H9 (cell line): ENCODE results near the gene CTNNA1. TPM values are rescaled to one million over a fixed set of nuclear protein-coding genes. Genes with fewer than 3 reads are reported as not detected.

Experiments used
- DNase-seq: peaks from one replicate; pipeline ENCODE4 v3.0.0-alpha.2; 2017
- H2AFZ ChIP-seq: one replicate; pipeline ENCODE4 v1.6.1; 2013; ENCODE audit warnings: mild to moderate bottlenecking, low read length, control low read depth, moderate library complexity
- H2AK5ac ChIP-seq: 2 replicates; pipeline ENCODE4 v1.6.1; 2013; ENCODE audit warnings: low read length, control low read depth, mixed read lengths; ENCODE audit not compliant: insufficient read length
- H2BK120ac ChIP-seq: one replicate; pipeline ENCODE4 v1.6.1; 2013; ENCODE audit warnings: low read depth, mild to moderate bottlenecking, low read length, control low read depth, inconsistent platforms; ENCODE audit not compliant: poor library complexity, severe bottlenecking
- H2BK12ac ChIP-seq: 2 replicates; pipeline ENCODE4 v1.6.1; 2013; ENCODE audit warnings: low read length, control low read depth, mixed read lengths, low read depth; ENCODE audit not compliant: insufficient read length
- H2BK15ac ChIP-seq: 2 replicates; pipeline ENCODE4 v1.6.1; 2013; ENCODE audit warnings: low read depth, low read length, control low read depth
- H2BK20ac ChIP-seq: one replicate; pipeline ENCODE4 v1.6.1; 2013; ENCODE audit warnings: low read depth, mild to moderate bottlenecking, low read length, control low read depth, inconsistent platforms; ENCODE audit not compliant: poor library complexity, severe bottlenecking
- H2BK5ac ChIP-seq: 2 replicates; pipeline ENCODE4 v1.6.1; 2013; ENCODE audit warnings: low read length, control low read depth, mixed read lengths; ENCODE audit not compliant: insufficient read length
- H3K14ac ChIP-seq: 2 replicates; pipeline ENCODE4 v1.6.1; 2013; ENCODE audit warnings: low read length, control low read depth; ENCODE audit not compliant: insufficient read depth
- H3K18ac ChIP-seq: 2 replicates; pipeline ENCODE4 v1.6.1; 2013; ENCODE audit warnings: low read depth, mild to moderate bottlenecking, mixed read lengths, low read length, control low read depth; ENCODE audit not compliant: insufficient read length
- H3K23ac ChIP-seq: 2 replicates; pipeline ENCODE4 v1.6.1; 2013; ENCODE audit warnings: low read length, control low read depth, mixed read lengths, low read depth; ENCODE audit not compliant: insufficient read length
- H3K23me2 ChIP-seq: 2 replicates; pipeline ENCODE4 v1.6.1; 2013; ENCODE audit warnings: low read depth, mild to moderate bottlenecking, mixed read lengths, low read length, control low read depth; ENCODE audit not compliant: insufficient read length, poor library complexity, severe bottlenecking
- H3K27ac ChIP-seq: 2 replicates; pipeline ENCODE4 v1.5.1; 2013; ENCODE audit warnings: low read length, control low read depth, mixed read lengths, low read depth; ENCODE audit not compliant: insufficient read length
- H3K27me3 ChIP-seq: 2 replicates; pipeline ENCODE4 v1.6.1; 2013; ENCODE audit warnings: low read length, control low read depth, inconsistent platforms; ENCODE audit not compliant: insufficient read depth
- H3K4ac ChIP-seq: 2 replicates; pipeline ENCODE4 v1.6.1; 2013; ENCODE audit warnings: low read depth, mild to moderate bottlenecking, control low read depth, inconsistent platforms, low read length, moderate library complexity
- H3K4me1 ChIP-seq: 2 replicates; pipeline ENCODE4 v1.6.1; 2013; ENCODE audit warnings: low read length, control low read depth, inconsistent platforms; ENCODE audit not compliant: insufficient read depth
- H3K4me2 ChIP-seq: 2 replicates; pipeline ENCODE4 v1.6.1; 2013; ENCODE audit warnings: low read length, control low read depth, mixed read lengths; ENCODE audit not compliant: insufficient read length, insufficient read depth
- H3K56ac ChIP-seq: 2 replicates; pipeline ENCODE4 v1.6.1; 2013; ENCODE audit warnings: low read depth, mild to moderate bottlenecking, mixed read lengths, low read length, control low read depth; ENCODE audit not compliant: insufficient read length
- H3K79me1 ChIP-seq: 2 replicates; pipeline ENCODE4 v1.6.1; 2013; ENCODE audit warnings: low read depth, mild to moderate bottlenecking, moderate library complexity, low read length, control low read depth, inconsistent platforms; ENCODE audit not compliant: insufficient read depth, poor library complexity, severe bottlenecking
- H3K79me2 ChIP-seq: 2 replicates; pipeline ENCODE4 v1.6.1; 2013; ENCODE audit warnings: low read length, control low read depth, inconsistent platforms; ENCODE audit not compliant: insufficient read depth
- H3K9ac ChIP-seq: 2 replicates; pipeline ENCODE4 v1.6.1; 2013; ENCODE audit warnings: low read length, control low read depth, mixed read lengths; ENCODE audit not compliant: insufficient read length; ENCODE audit errors: extremely low read depth
- H3K9me3 ChIP-seq: one replicate; pipeline ENCODE4 v1.6.1; 2013; ENCODE audit warnings: low read depth, low read length, inconsistent platforms; ENCODE audit not compliant: control insufficient read depth
- H3T11ph ChIP-seq: one replicate; pipeline ENCODE4 v1.6.1; 2013; ENCODE audit warnings: mild to moderate bottlenecking, low read length, control low read depth, inconsistent platforms
- H4K20me1 ChIP-seq: one replicate; pipeline ENCODE4 v1.6.1; 2013; ENCODE audit not compliant: control insufficient read depth, insufficient read length, insufficient read depth
- H4K5ac ChIP-seq: 2 replicates; pipeline ENCODE4 v1.6.1; 2013; ENCODE audit warnings: low read depth, mild to moderate bottlenecking, mixed read lengths, low read length, control low read depth; ENCODE audit not compliant: insufficient read length
- H4K8ac ChIP-seq: replicated peaks from 2 replicates; pipeline ENCODE4 v1.6.1; 2013; ENCODE audit warnings: low read length, control low read depth, mixed read lengths, low read depth; ENCODE audit not compliant: insufficient read length
- H4K91ac ChIP-seq: 2 replicates; pipeline ENCODE4 v1.6.1; 2013; ENCODE audit warnings: low read depth, mild to moderate bottlenecking, moderate library complexity, mixed read lengths, low read length, control low read depth; ENCODE audit not compliant: insufficient read length
- H3K27ac Mint-ChIP-seq, 3 experiments: 2 replicates in 2 of 3; 3 replicates in 1 of 3; pipeline ENCODE4 v1.8.0; 2020 to 2021; ENCODE audit warnings: mixed read lengths in 3 of 3, mild to moderate bottlenecking in 1 of 3, moderate library complexity in 1 of 3
- H3K27me3 Mint-ChIP-seq: 2 replicates; pipeline ENCODE4 v1.8.0; 2021; ENCODE audit warnings: low read depth, mild to moderate bottlenecking, moderate library complexity, mixed read lengths
- H3K36me3 Mint-ChIP-seq, 3 experiments: 2 replicates in 2 of 3; 3 replicates in 1 of 3; pipeline ENCODE4 v1.8.0; 2020 to 2021; ENCODE audit warnings: low read depth in 3 of 3, mixed read lengths in 3 of 3; ENCODE audit not compliant: insufficient read depth in 1 of 3
- H3K4me1 Mint-ChIP-seq, 2 experiments: 2 replicates each; pipeline ENCODE4 v1.8.0; 2020; ENCODE audit warnings: mixed read lengths in 2 of 2
- H3K4me3 Mint-ChIP-seq, 2 experiments: 2 replicates in 1 of 2; 3 replicates in 1 of 2; pipeline ENCODE4 v1.8.0; 2020 to 2021; ENCODE audit warnings: mild to moderate bottlenecking in 2 of 2, mixed read lengths in 2 of 2, moderate library complexity in 1 of 2
- H3K9me3 Mint-ChIP-seq, 2 experiments: 2 replicates in 1 of 2; 3 replicates in 1 of 2; pipeline ENCODE4 v1.8.0; 2020; ENCODE audit warnings: mild to moderate bottlenecking in 2 of 2, mixed read lengths in 2 of 2, moderate library complexity in 1 of 2
- CTCF ChIP-seq: fragments of 200-600 bp; sonication (generic); conservative IDR thresholded peaks from 3 replicates; pipeline ENCODE4 v1.8.0; 2021; ENCODE audit warnings: antibody characterized with exemption, mild to moderate bottlenecking
- WGBS: extraction: QIAGEN DNeasy Blood & Tissue Kit; methylation state at CpG from one replicate; pipeline ENCODE4 v1.1.7; 2013; ENCODE audit warnings: missing lambda C conversion rate, low lambda C conversion rate, mixed read lengths; ENCODE audit not compliant: insufficient read length; ENCODE audit errors: extremely low coverage; 5-methylcytosine and 5-hydroxymethylcytosine counted together
- total RNA-seq: library from RNA; stranded (reverse); gene quantifications from 2 replicates; pipeline ENCODE4 v1.2.1, GENCODE V29; 2021

The CTNNA1 gene
- total RNA-seq, 1 experiment from 2014 or later, result 354 TPM

GRCh38 chr5:138840103-138840502 lies 86.9 kb downstream of the CTNNA1 start:
- no peak overlapping the region for H4K91ac ChIP-seq
- H3K79me2 ChIP-seq, result peaks cover 3% of the 10 kb centered on the region; the same call in 1 of the 2 replicates
- DNase-seq, result no peak
- no peak overlapping the region for H2BK5ac ChIP-seq
- no peak overlapping the region for H2BK20ac ChIP-seq
- no peaks in the 10 kb centered on the region for H3K23me2 ChIP-seq
- Mint-ChIP-seq H3K36me3 (peaks cover 0 to 13% (median 5%) of the 10 kb centered on the region in 3 experiments), H3K4me3 (no peak overlapping the region), H3K4me1 (peaks cover 48 to 69% of the 10 kb centered on the region in 2 experiments), H3K27ac (peak overlapping the region in 1 of 3 experiments; percentile 40; a peak in 1 of 7 replicates), H3K27me3 (no peaks in the 10 kb centered on the region), H3K9me3 (peaks cover 0 to 2% of the 10 kb centered on the region in 2 experiments; a peak in 1 of 5 replicates)
- no peaks in the 10 kb centered on the region for H3K79me1 ChIP-seq
- no peak overlapping the region for H2AFZ ChIP-seq
- H3K4me1 ChIP-seq, result peaks cover 2% of the 10 kb centered on the region; the same call in 1 of the 2 replicates
- no peak overlapping the region for H3K18ac ChIP-seq
- no peaks in the 10 kb centered on the region for H3K9me3 ChIP-seq
- H4K5ac ChIP-seq, result no peak overlapping the region
- no peak overlapping the region for H3K9ac ChIP-seq
- H3K4me2 ChIP-seq, result no peak overlapping the region
- no peak for TF ChIP-seq CTCF
- no peak overlapping the region for H3K14ac ChIP-seq
- H4K20me1 ChIP-seq, result no peaks in the 10 kb centered on the region
- H3K23ac ChIP-seq, result no peak overlapping the region
- no peaks in the 10 kb centered on the region for H3K27me3 ChIP-seq
- H2BK120ac ChIP-seq, result no peak overlapping the region
- H2BK15ac ChIP-seq, result no peak overlapping the region
- H2AK5ac ChIP-seq, result no peak overlapping the region
- H3K27ac ChIP-seq, result no peak overlapping the region
- H3K56ac ChIP-seq, result no peak overlapping the region
- no peak overlapping the region for H2BK12ac ChIP-seq
- H3K4ac ChIP-seq, result no peak overlapping the region
- H4K8ac ChIP-seq, result no peak overlapping the region
- WGBS, result no CpG with 5 or more reads among the region's 3 CpGs
- H3T11ph ChIP-seq, result no peak overlapping the region
